GM23338 (cell line): ENCODE data around the gene PTPN5. TPM values are rescaled to one million over a fixed set of nuclear protein-coding genes. Genes with fewer than 3 reads are reported as not detected.

Experiments
- ATAC-seq: fragments of 200-7000 bp; cut with Tn5 transposase; 3 replicates; pipeline ENCODE4 v1.9.1; 2020
- DNase-seq: peaks from one replicate; pipeline ENCODE4 v3.0.0-alpha.2; 2015; ENCODE audit warnings: low spot score
- H2AFZ ChIP-seq: fragments of 200-600 bp; sonication (generic); 2 replicates; pipeline ENCODE4 v1.8.0; 2016; ENCODE audit warnings: antibody characterized with exemption, mild to moderate bottlenecking, moderate library complexity
- H3F3A ChIP-seq: fragments of 200-600 bp; sonication (generic); replicated peaks from 2 replicates; pipeline ENCODE4 v1.8.0; 2017; ENCODE audit warnings: antibody characterized with exemption, mixed run types, low read depth
- H3K27ac ChIP-seq: fragments of 200-600 bp; sonication (generic); 2 replicates; pipeline ENCODE4 v1.6.1; 2016; ENCODE audit warnings: low read depth
- H3K27me3 ChIP-seq: fragments of 200-600 bp; sonication (generic); 2 replicates; pipeline ENCODE4 v1.8.0; 2016; ENCODE audit warnings: mild to moderate bottlenecking, mixed run types, moderate library complexity; ENCODE audit not compliant: insufficient read depth
- H3K36me3 ChIP-seq: fragments of 200-600 bp; sonication (generic); 2 replicates; pipeline ENCODE4 v1.8.0; 2016; ENCODE audit warnings: mild to moderate bottlenecking; ENCODE audit not compliant: insufficient read depth
- H3K4me1 ChIP-seq: fragments of 200-600 bp; sonication (generic); 2 replicates; pipeline ENCODE4 v1.8.0; 2016; ENCODE audit warnings: mild to moderate bottlenecking, moderate library complexity; ENCODE audit not compliant: insufficient read depth
- H3K4me2 ChIP-seq: fragments of 200-600 bp; sonication (generic); 2 replicates; pipeline ENCODE4 v1.7.1; 2017; ENCODE audit warnings: mixed run types
- H3K4me3 ChIP-seq: fragments of 200-600 bp; sonication (generic); 2 replicates; pipeline ENCODE4 v1.6.1; 2016; ENCODE audit warnings: mixed run types
- H3K79me2 ChIP-seq: fragments of 200-600 bp; sonication (generic); replicated peaks from 2 replicates; pipeline ENCODE4 v1.8.0; 2017; ENCODE audit warnings: mild to moderate bottlenecking; ENCODE audit not compliant: insufficient read depth
- H3K9me2 ChIP-seq: fragments of 200-600 bp; sonication (generic); 2 replicates; pipeline ENCODE4 v1.8.0; 2017; ENCODE audit not compliant: insufficient read depth
- H4K20me1 ChIP-seq: fragments of 200-600 bp; sonication (generic); replicated peaks from 2 replicates; pipeline ENCODE4 v1.8.0; 2017; ENCODE audit warnings: mild to moderate bottlenecking; ENCODE audit not compliant: insufficient read depth
- H3K27ac Mint-ChIP-seq: 2 replicates; pipeline ENCODE4 v1.8.0; 2020; ENCODE audit warnings: inconsistent platforms, mild to moderate bottlenecking, moderate library complexity, mixed read lengths
- H3K27me3 Mint-ChIP-seq: 3 replicates; pipeline ENCODE4 v1.8.0; 2022; ENCODE audit warnings: low read depth, mild to moderate bottlenecking, moderate library complexity, mixed read lengths, inconsistent platforms; ENCODE audit not compliant: insufficient read depth, poor library complexity
- H3K36me3 Mint-ChIP-seq: 3 replicates; pipeline ENCODE4 v1.8.0; 2021; ENCODE audit warnings: low read depth, mild to moderate bottlenecking, inconsistent platforms, moderate library complexity, mixed read lengths
- H3K4me1 Mint-ChIP-seq: 3 replicates; pipeline ENCODE4 v1.8.0; 2020; ENCODE audit warnings: mild to moderate bottlenecking, inconsistent platforms, mixed read lengths
- H3K4me3 Mint-ChIP-seq: 3 replicates; pipeline ENCODE4 v1.8.0; 2021; ENCODE audit warnings: moderate library complexity, mild to moderate bottlenecking, inconsistent platforms, mixed read lengths
- H3K9me3 Mint-ChIP-seq: 3 replicates; pipeline ENCODE4 v1.8.0; 2020; ENCODE audit warnings: moderate library complexity, mild to moderate bottlenecking, inconsistent platforms, mixed read lengths
- CTCF ChIP-seq, 2 experiments: fragments of 200-600 bp in 1 of 2; sonication (generic) in 1 of 2; conservative IDR thresholded peaks; 2 replicates each; pipeline versions ENCODE4 v1.5.1 to v1.6.1; 2016 to 2017; ENCODE audit warnings: antibody characterized with exemption in 2 of 2, low read depth in 2 of 2, mild to moderate bottlenecking in 2 of 2, moderate library complexity in 1 of 2
- EZH2 ChIP-seq: fragments of 200-600 bp; sonication (generic); IDR thresholded peaks from one replicate; pipeline ENCODE4 v1.8.0; 2017; ENCODE audit warnings: antibody characterized with exemption, mild to moderate bottlenecking, low read depth; ENCODE audit not compliant: unreplicated experiment
- EZH2phosphoT487 ChIP-seq: fragments of 200-600 bp; sonication (generic); IDR thresholded peaks from one replicate; pipeline ENCODE4 v1.8.1; 2018; ENCODE audit warnings: antibody characterized with exemption; ENCODE audit not compliant: unreplicated experiment
- JUNB ChIP-seq: IDR thresholded peaks from one replicate; pipeline ENCODE4 v1.6.1; 2016; ENCODE audit warnings: antibody characterized with exemption; ENCODE audit not compliant: unreplicated experiment
- NANOG ChIP-seq: IDR thresholded peaks from 2 replicates; pipeline ENCODE4 v1.6.1; 2016; ENCODE audit warnings: antibody characterized with exemption, borderline replicate concordance
- POLR2AphosphoS5 ChIP-seq: IDR thresholded peaks from 2 replicates; pipeline ENCODE4 v1.6.1; 2016; ENCODE audit warnings: antibody characterized with exemption, low read depth
- ZNF331 ChIP-seq: fragments of 250-450 bp; sonication (Bioruptor Pico); IDR thresholded peaks from 2 replicates; pipeline ENCODE4 v1.5.0; 2020; ENCODE audit warnings: low read depth, mild to moderate bottlenecking, moderate library complexity
- polyA plus RNA-seq: library from polyadenylated mRNA; unstranded; fragments of >200 nt; fragmentation: Nextera tagmentation; extraction: Ambion mirVana; gene quantifications from 2 replicates; pipeline ENCODE4 v1.2.1, GENCODE V29; 2016
- total RNA-seq: library from RNA; depleted of rRNA; stranded (reverse); fragments of >200 nt; shearing (Covaris generic); gene quantifications from 2 replicates; pipeline ENCODE4 v1.2.3, GENCODE V29; 2014
- TF ChIP-seq, protein P1 (sequence below): fragments of 250-450 bp; sonication (Bioruptor Pico); IDR thresholded peaks from 2 replicates; pipeline ENCODE4 v1.5.0; 2020; ENCODE audit warnings: mild to moderate bottlenecking, moderate library complexity
- TF ChIP-seq, protein P2 (sequence below): IDR thresholded peaks from one replicate; pipeline ENCODE4 v1.6.1; 2018; ENCODE audit warnings: antibody characterized with exemption; ENCODE audit not compliant: unreplicated experiment

PTPN5 gene
- total and polyA plus RNA-seq, 2 experiments from 2014 or later = 3.7 to 5.7 TPM

- ATAC-seq (no peak), DNase-seq (no peak)
- H3K4me3 ChIP-seq = peak overlapping the region; percentile 94
- H3K9me3 Mint-ChIP-seq = no peaks in the 10 kb centered on the region; the same call in 2 of the 3 replicates
- peaks cover 18% of the 10 kb centered on the region; the same call in 2 of the 3 replicates for H3K4me1 Mint-ChIP-seq
- H3K79me2 ChIP-seq = no peaks in the 10 kb centered on the region
- peak; percentile 7; the same call in 1 of the 2 replicates for TF ChIP-seq ZNF331 (CRISPR knock-in tag)
- TF ChIP-seq, protein P1, sequence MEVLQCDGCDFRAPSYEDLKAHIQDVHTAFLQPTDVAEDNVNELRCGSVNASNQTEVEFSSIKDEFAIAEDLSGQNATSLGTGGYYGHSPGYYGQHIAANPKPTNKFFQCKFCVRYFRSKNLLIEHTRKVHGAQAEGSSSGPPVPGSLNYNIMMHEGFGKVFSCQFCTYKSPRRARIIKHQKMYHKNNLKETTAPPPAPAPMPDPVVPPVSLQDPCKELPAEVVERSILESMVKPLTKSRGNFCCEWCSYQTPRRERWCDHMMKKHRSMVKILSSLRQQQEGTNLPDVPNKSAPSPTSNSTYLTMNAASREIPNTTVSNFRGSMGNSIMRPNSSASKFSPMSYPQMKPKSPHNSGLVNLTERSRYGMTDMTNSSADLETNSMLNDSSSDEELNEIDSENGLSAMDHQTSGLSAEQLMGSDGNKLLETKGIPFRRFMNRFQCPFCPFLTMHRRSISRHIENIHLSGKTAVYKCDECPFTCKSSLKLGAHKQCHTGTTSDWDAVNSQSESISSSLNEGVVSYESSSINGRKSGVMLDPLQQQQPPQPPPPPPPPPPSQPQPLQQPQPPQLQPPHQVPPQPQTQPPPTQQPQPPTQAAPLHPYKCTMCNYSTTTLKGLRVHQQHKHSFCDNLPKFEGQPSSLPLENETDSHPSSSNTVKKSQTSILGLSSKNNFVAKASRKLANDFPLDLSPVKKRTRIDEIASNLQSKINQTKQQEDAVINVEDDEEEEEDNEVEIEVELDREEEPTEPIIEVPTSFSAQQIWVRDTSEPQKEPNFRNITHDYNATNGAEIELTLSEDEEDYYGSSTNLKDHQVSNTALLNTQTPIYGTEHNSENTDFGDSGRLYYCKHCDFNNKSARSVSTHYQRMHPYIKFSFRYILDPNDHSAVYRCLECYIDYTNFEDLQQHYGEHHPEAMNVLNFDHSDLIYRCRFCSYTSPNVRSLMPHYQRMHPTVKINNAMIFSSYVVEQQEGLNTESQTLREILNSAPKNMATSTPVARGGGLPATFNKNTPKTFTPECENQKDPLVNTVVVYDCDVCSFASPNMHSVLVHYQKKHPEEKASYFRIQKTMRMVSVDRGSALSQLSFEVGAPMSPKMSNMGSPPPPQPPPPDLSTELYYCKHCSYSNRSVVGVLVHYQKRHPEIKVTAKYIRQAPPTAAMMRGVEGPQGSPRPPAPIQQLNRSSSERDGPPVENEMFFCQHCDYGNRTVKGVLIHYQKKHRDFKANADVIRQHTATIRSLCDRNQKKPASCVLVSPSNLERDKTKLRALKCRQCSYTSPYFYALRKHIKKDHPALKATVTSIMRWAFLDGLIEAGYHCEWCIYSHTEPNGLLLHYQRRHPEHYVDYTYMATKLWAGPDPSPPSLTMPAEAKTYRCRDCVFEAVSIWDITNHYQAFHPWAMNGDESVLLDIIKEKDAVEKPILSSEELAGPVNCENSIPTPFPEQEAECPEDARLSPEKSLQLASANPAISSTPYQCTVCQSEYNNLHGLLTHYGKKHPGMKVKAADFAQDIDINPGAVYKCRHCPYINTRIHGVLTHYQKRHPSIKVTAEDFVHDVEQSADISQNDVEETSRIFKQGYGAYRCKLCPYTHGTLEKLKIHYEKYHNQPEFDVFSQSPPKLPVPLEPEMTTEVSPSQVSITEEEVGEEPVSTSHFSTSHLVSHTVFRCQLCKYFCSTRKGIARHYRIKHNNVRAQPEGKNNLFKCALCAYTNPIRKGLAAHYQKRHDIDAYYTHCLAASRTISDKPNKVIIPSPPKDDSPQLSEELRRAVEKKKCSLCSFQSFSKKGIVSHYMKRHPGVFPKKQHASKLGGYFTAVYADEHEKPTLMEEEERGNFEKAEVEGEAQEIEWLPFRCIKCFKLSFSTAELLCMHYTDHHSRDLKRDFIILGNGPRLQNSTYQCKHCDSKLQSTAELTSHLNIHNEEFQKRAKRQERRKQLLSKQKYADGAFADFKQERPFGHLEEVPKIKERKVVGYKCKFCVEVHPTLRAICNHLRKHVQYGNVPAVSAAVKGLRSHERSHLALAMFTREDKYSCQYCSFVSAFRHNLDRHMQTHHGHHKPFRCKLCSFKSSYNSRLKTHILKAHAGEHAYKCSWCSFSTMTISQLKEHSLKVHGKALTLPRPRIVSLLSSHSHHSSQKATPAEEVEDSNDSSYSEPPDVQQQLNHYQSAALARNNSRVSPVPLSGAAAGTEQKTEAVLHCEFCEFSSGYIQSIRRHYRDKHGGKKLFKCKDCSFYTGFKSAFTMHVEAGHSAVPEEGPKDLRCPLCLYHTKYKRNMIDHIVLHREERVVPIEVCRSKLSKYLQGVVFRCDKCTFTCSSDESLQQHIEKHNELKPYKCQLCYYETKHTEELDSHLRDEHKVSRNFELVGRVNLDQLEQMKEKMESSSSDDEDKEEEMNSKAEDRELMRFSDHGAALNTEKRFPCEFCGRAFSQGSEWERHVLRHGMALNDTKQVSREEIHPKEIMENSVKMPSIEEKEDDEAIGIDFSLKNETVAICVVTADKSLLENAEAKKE = no peak
- H3K27me3 ChIP-seq = no peaks in the 10 kb centered on the region
- H3K4me3 Mint-ChIP-seq = peak overlapping the region; percentile 90
- H3K36me3 ChIP-seq = no peaks in the 10 kb centered on the region
- H3K27ac Mint-ChIP-seq = no peak overlapping the region
- no peak overlapping the region for H3K27ac ChIP-seq
- H4K20me1 ChIP-seq = no peaks in the 10 kb centered on the region; the same call in 1 of the 2 replicates
- no peak overlapping the region for H2AFZ ChIP-seq
- no peaks in the 10 kb centered on the region for H3K9me2 ChIP-seq
- H3K36me3 Mint-ChIP-seq = no peaks in the 10 kb centered on the region
- H3K27me3 Mint-ChIP-seq = peaks cover 22% of the 10 kb centered on the region
- no peaks in the 10 kb centered on the region for H3F3A ChIP-seq
- H3K4me1 ChIP-seq = peaks cover 11% of the 10 kb centered on the region
- H3K4me2 ChIP-seq = peak overlapping the region; percentile 99
Measured at GRCh38 chr11:18722293-18722637, 69.3 kb downstream of the PTPN5 start.

DNA sequence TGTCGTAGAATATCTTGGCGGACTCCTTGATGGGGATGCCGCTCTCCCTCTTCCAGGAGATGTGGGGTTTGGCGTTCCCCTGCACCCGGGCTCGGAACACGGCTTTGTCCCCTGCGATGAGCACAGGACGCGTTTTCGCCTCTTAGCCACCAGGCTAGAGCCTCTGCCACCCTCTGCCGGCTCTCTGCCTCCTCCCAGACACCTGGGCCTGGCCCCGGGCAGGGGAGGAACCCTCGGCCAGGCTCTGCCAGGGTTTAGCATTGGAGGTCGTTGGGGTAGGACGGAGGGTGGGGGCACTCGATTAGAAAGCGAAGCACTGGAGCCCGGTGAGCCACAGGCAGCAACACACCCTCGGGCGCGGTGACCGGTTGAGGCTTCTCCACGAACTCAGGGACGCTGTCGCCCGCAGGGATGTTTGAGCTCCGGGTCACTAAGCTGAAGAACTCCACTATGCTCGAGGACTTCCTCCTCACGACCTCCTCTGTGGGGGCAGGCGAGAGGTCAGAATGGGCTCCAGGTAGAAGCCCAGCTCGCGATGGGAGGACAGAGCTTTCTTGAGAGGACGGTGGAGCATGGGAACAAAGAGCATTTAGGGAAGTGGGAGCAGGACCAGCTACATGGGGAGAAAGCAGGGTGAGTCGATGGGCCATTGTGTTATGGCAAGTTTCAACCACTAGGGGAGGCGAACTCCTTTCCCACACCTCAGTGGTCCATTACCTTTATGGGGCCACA lies 69.9 kb downstream of the PTPN5 start:
- H3K9me2 ChIP-seq = no peaks in the 10 kb centered on the region
- Mint-ChIP-seq H3K4me1 (peaks cover 18% of the 10 kb centered on the region; the same call in 2 of the 3 replicates), H3K36me3 (no peaks in the 10 kb centered on the region), H3K27ac (0 out of 2 replicates have a peak overlapping the region, but pooled peaks have one; percentile 48), H3K9me3 (no peaks in the 10 kb centered on the region; the same call in 2 of the 3 replicates), H3K4me3 (peak overlapping the region; percentile 90), H3K27me3 (peaks cover 22% of the 10 kb centered on the region)
- no peaks in the 10 kb centered on the region for H3K27me3 ChIP-seq
- DNase-seq (peak; percentile 86), ATAC-seq (peak; percentile 74)
- H3K4me3 ChIP-seq = peak overlapping the region; percentile 94
- no peak overlapping the region for H3K27ac ChIP-seq
- H2AFZ ChIP-seq = peak overlapping the region; percentile 97
- H3K4me2 ChIP-seq = peak overlapping the region; percentile 99
- H3K36me3 ChIP-seq = no peaks in the 10 kb centered on the region
- H3K4me1 ChIP-seq = peaks cover 11% of the 10 kb centered on the region
- no peaks in the 10 kb centered on the region; the same call in 1 of the 2 replicates for H4K20me1 ChIP-seq
- H3K79me2 ChIP-seq = no peaks in the 10 kb centered on the region
- H3F3A ChIP-seq = no peaks in the 10 kb centered on the region
- TF ChIP-seq POLR2AphosphoS5 (0 out of 2 replicates have a peak, but pooled peaks have one; percentile 22), JUNB (no peak), NANOG (no peak), CTCF (conservative IDR thresholded peaks at IDR 0.05; ENCODE audit: low read depth in 2 of 2) (peak; percentile 71 to 80), EZH2phosphoT487 (no peak), EZH2 (no peak)
- TF ChIP-seq, protein P2, sequence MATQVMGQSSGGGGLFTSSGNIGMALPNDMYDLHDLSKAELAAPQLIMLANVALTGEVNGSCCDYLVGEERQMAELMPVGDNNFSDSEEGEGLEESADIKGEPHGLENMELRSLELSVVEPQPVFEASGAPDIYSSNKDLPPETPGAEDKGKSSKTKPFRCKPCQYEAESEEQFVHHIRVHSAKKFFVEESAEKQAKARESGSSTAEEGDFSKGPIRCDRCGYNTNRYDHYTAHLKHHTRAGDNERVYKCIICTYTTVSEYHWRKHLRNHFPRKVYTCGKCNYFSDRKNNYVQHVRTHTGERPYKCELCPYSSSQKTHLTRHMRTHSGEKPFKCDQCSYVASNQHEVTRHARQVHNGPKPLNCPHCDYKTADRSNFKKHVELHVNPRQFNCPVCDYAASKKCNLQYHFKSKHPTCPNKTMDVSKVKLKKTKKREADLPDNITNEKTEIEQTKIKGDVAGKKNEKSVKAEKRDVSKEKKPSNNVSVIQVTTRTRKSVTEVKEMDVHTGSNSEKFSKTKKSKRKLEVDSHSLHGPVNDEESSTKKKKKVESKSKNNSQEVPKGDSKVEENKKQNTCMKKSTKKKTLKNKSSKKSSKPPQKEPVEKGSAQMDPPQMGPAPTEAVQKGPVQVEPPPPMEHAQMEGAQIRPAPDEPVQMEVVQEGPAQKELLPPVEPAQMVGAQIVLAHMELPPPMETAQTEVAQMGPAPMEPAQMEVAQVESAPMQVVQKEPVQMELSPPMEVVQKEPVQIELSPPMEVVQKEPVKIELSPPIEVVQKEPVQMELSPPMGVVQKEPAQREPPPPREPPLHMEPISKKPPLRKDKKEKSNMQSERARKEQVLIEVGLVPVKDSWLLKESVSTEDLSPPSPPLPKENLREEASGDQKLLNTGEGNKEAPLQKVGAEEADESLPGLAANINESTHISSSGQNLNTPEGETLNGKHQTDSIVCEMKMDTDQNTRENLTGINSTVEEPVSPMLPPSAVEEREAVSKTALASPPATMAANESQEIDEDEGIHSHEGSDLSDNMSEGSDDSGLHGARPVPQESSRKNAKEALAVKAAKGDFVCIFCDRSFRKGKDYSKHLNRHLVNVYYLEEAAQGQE = no peak
